DOHH2 (cell line): ENCODE measurements around the gene MED25.

Experiments
- EZH2phosphoT487 ChIP-seq: fragments of 200-600 bp; sonication (generic); IDR thresholded peaks from 2 replicates; pipeline ENCODE4 v1.6.1; 2017; ENCODE audit warnings: borderline replicate concordance, mild to moderate bottlenecking, antibody characterized with exemption, low read length, moderate library complexity, mixed read lengths
- TF ChIP-seq, protein P1 (sequence below): fragments of 200-600 bp; sonication (generic); IDR thresholded peaks from one replicate; pipeline ENCODE4 v1.5.1; 2014; ENCODE audit warnings: antibody characterized with exemption, mild to moderate bottlenecking, low read depth, low read length; ENCODE audit not compliant: poor library complexity, severe bottlenecking

DNA sequence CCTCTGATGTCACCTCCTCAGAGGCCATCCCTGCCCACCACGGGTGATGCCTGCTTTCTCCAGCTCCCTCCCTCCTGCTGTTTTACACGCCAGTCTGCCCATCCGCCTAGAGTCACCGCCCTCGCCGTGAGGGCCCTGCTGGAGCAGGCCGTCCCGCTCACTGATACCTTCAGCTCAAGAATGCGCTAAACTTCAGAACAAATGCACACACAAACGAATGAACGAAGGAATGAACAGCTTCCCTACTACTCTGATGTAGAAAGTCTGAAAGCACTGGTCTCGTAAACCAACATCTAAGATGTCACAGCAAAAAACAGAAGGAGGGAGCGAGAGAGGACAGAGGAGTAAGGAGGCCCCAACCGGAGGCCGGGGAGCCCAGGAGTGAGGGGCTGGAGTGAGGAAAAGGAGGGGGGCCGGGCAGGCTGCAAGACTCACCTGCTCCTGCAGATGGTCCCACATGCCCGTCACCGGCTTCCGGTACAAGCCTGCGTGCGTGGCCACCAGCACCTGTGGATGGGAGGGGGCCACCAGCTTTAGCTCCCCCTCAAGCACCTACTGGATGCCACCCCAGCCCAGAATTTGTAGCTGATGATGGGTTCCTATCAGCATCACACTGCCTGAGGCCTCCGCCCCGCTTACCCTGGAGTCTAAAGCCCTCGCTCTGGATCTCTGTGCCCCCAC is 45.3 kb downstream of the MED25 start:
- TF ChIP-seq, protein P1, sequence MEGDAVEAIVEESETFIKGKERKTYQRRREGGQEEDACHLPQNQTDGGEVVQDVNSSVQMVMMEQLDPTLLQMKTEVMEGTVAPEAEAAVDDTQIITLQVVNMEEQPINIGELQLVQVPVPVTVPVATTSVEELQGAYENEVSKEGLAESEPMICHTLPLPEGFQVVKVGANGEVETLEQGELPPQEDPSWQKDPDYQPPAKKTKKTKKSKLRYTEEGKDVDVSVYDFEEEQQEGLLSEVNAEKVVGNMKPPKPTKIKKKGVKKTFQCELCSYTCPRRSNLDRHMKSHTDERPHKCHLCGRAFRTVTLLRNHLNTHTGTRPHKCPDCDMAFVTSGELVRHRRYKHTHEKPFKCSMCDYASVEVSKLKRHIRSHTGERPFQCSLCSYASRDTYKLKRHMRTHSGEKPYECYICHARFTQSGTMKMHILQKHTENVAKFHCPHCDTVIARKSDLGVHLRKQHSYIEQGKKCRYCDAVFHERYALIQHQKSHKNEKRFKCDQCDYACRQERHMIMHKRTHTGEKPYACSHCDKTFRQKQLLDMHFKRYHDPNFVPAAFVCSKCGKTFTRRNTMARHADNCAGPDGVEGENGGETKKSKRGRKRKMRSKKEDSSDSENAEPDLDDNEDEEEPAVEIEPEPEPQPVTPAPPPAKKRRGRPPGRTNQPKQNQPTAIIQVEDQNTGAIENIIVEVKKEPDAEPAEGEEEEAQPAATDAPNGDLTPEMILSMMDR = no peak
- TF ChIP-seq EZH2phosphoT487 = no peak
